Measurements from ENCODE around the gene MTR. TPM values are rescaled to one million over a fixed set of nuclear protein-coding genes. Genes with fewer than 3 reads are reported as not detected.
A peak's percentile ranks its signal among the peaks of the same experiment; 100 is the strongest.

Gene MTR
- total and polyA plus RNA-seq, 9 of the 15 experiments (the other 6 are each of a cell fraction or from before 2014, with no cell fraction given): 3.4 to 44.3 (median 20.3) TPM

DNA sequence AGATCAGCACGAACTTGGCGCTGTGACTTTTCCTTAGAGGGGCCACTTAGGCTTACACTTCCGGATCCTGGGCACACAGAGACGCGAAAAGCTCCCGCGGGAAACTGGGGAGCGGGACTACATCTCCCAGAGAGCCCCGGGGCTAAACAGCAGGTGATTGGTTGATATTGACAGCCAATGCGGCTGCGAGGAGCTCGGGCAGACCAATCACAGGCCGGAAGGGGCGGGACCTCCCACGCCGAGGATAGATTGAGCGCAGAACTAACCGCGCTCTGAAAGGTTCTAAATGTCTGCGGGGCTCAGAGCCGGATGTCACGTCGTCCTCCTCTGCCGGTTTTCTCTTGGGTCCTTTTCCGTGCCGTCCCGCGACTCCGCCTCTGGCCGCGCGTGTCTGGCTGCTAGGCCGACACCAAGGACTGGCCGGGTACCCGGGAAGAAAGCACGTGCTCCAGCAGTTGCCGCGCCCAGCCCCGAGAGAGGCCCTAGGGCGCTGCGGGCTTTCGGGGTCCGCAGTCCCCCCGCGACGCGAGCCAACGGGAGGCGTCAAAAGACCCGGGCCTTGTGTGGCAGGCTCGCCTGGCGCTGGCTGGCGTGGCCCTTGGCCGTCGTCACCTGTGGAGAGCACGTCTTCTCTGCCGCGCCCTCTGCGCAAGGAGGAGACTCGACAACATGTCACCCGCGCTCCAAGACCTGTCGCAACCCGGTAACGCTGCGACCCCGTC is at the start of gene MTR (continued):
- TF ChIP-seq ZNF408 (CRISPR knock-in tag; IDR thresholded peaks at IDR 0.05; ENCODE audit: low read depth) (no peak), ZNF133 (CRISPR knock-in tag; IDR thresholded peaks at IDR 0.05) (no peak), RHOXF2B (CRISPR knock-in tag; conservative IDR thresholded peaks at IDR 0.05) (0 out of 2 replicates have a peak, but pooled peaks have one; percentile 58), SOX6 (IDR thresholded peaks at IDR 0.05) (peak; percentile 10; the same call in 1 of the 2 replicates), ZNF197 (CRISPR knock-in tag; IDR thresholded peaks at IDR 0.05; ENCODE audit: low read depth) (no peak; the same call in 1 of the 2 replicates), DPF2 (IDR thresholded peaks at IDR 0.05) (no peak), TAF15 (IDR thresholded peaks at IDR 0.05; ENCODE audit: low read depth, low read length) (no peak), ZNF124 (CRISPR knock-in tag; IDR thresholded peaks at IDR 0.05) (peak; percentile 71; the same call in 1 of the 2 replicates), CBFB (CRISPR knock-in tag; IDR thresholded peaks at IDR 0.05) (no peak), ZNF311 (CRISPR knock-in tag; IDR thresholded peaks at IDR 0.05) (no peak), ATF7 (IDR thresholded peaks at IDR 0.05) (peak; percentile 79), PHF21A (IDR thresholded peaks at IDR 0.05; ENCODE audit: borderline replicate concordance, low read depth) (peak; percentile 19; the same call in 1 of the 2 replicates), ZEB2 (IDR thresholded peaks at IDR 0.05) (no peak)
- TF ChIP-seq, protein P1, sequence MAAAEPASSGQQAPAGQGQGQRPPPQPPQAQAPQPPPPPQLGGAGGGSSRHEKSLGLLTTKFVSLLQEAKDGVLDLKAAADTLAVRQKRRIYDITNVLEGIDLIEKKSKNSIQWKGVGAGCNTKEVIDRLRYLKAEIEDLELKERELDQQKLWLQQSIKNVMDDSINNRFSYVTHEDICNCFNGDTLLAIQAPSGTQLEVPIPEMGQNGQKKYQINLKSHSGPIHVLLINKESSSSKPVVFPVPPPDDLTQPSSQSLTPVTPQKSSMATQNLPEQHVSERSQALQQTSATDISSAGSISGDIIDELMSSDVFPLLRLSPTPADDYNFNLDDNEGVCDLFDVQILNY (CRISPR knock-in tag; IDR thresholded peaks at IDR 0.05): no peak
- TF ChIP-seq, protein P2, sequence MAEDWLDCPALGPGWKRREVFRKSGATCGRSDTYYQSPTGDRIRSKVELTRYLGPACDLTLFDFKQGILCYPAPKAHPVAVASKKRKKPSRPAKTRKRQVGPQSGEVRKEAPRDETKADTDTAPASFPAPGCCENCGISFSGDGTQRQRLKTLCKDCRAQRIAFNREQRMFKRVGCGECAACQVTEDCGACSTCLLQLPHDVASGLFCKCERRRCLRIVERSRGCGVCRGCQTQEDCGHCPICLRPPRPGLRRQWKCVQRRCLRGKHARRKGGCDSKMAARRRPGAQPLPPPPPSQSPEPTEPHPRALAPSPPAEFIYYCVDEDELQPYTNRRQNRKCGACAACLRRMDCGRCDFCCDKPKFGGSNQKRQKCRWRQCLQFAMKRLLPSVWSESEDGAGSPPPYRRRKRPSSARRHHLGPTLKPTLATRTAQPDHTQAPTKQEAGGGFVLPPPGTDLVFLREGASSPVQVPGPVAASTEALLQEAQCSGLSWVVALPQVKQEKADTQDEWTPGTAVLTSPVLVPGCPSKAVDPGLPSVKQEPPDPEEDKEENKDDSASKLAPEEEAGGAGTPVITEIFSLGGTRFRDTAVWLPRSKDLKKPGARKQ (CRISPR knock-in tag; IDR thresholded peaks at IDR 0.05): no peak
- TF ChIP-seq, protein P3, sequence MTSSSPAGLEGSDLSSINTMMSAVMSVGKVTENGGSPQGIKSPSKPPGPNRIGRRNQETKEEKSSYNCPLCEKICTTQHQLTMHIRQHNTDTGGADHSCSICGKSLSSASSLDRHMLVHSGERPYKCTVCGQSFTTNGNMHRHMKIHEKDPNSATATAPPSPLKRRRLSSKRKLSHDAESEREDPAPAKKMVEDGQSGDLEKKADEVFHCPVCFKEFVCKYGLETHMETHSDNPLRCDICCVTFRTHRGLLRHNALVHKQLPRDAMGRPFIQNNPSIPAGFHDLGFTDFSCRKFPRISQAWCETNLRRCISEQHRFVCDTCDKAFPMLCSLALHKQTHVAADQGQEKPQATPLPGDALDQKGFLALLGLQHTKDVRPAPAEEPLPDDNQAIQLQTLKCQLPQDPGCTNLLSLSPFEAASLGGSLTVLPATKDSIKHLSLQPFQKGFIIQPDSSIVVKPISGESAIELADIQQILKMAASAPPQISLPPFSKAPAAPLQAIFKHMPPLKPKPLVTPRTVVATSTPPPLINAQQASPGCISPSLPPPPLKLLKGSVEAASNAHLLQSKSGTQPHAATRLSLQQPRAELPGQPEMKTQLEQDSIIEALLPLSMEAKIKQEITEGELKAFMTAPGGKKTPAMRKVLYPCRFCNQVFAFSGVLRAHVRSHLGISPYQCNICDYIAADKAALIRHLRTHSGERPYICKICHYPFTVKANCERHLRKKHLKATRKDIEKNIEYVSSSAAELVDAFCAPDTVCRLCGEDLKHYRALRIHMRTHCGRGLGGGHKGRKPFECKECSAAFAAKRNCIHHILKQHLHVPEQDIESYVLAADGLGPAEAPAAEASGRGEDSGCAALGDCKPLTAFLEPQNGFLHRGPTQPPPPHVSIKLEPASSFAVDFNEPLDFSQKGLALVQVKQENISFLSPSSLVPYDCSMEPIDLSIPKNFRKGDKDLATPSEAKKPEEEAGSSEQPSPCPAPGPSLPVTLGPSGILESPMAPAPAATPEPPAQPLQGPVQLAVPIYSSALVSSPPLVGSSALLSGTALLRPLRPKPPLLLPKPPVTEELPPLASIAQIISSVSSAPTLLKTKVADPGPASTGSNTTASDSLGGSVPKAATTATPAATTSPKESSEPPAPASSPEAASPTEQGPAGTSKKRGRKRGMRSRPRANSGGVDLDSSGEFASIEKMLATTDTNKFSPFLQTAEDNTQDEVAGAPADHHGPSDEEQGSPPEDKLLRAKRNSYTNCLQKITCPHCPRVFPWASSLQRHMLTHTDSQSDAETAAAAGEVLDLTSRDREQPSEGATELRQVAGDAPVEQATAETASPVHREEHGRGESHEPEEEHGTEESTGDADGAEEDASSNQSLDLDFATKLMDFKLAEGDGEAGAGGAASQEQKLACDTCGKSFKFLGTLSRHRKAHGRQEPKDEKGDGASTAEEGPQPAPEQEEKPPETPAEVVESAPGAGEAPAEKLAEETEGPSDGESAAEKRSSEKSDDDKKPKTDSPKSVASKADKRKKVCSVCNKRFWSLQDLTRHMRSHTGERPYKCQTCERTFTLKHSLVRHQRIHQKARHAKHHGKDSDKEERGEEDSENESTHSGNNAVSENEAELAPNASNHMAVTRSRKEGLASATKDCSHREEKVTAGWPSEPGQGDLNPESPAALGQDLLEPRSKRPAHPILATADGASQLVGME (CRISPR knock-in tag; IDR thresholded peaks at IDR 0.05): peak; percentile 46; the same call in 1 of the 2 replicates
- TF ChIP-seq, protein P4, sequence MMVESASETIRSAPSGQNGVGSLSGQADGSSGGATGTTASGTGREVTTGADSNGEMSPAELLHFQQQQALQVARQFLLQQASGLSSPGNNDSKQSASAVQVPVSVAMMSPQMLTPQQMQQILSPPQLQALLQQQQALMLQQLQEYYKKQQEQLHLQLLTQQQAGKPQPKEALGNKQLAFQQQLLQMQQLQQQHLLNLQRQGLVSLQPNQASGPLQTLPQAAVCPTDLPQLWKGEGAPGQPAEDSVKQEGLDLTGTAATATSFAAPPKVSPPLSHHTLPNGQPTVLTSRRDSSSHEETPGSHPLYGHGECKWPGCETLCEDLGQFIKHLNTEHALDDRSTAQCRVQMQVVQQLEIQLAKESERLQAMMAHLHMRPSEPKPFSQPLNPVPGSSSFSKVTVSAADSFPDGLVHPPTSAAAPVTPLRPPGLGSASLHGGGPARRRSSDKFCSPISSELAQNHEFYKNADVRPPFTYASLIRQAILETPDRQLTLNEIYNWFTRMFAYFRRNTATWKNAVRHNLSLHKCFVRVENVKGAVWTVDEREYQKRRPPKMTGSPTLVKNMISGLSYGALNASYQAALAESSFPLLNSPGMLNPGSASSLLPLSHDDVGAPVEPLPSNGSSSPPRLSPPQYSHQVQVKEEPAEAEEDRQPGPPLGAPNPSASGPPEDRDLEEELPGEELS (CRISPR knock-in tag; IDR thresholded peaks at IDR 0.05; ENCODE audit: borderline replicate concordance): peak; percentile 90; the same call in 1 of the 2 replicates
- TF ChIP-seq, protein P5, sequence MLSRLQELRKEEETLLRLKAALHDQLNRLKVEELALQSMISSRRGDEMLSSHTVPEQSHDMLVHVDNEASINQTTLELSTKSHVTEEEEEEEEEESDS (CRISPR knock-in tag; IDR thresholded peaks at IDR 0.05): no peak

All from K562 (cell line).